GM19452 (cell line): ENCODE results near the gene SSX2B.
"Not testable (repeated sequence)": the region's sequence is repeated elsewhere in the genome, so short reads cannot be mapped to it uniquely, and the experiment has no call there.

Source experiments
- ATAC-seq: cut with Tn5 transposase; IDR thresholded peaks from one replicate; pipeline ENCODE4 v1.9.1; 2021; ENCODE audit not compliant: unreplicated experiment

SSX2B gene

GRCh38 chrX:52750952-52751351 lies at the start of gene SSX2B:
SSX2B (plus strand) TSS chrX:52751252; CDS start chrX:52752681, 1,429 bp downstream.
- ATAC-seq: not testable (repeated sequence)

GRCh38 chrX:52707078-52707477 lies 44.0 kb upstream of the SSX2B start, which contains the start of gene SSX2:
SSX2 (minus strand) TSS chrX:52707178; CDS start chrX:52705749, 1,429 bp downstream.
- not testable (repeated sequence) for ATAC-seq

- not testable (repeated sequence) for ATAC-seq
These were observed 14.9 kb downstream of the SSX2B start for GRCh38 chrX:52765983-52766382.

GRCh38 chrX:52773504-52773903 lies 22.5 kb downstream of the SSX2B start:
- not testable (repeated sequence) for ATAC-seq

- ATAC-seq: not testable (repeated sequence)
These were observed 46.3 kb downstream of the SSX2B start, which contains the start of gene SPANXN5 for GRCh38 chrX:52797327-52797726. SPANXN5 (minus strand) TSS chrX:52797427; CDS start chrX:52797348, 79 bp downstream.

GRCh38 chrX:52804876-52805275 lies 53.8 kb downstream of the SSX2B start:
- ATAC-seq: not testable (repeated sequence)
